IMR-90 (cell line): ENCODE results near the gene COL5A1. TPM values are rescaled to one million over a fixed set of nuclear protein-coding genes. Genes with fewer than 3 reads are reported as not detected.

ENCODE experiments used
- ATAC-seq: fragments of 200-7000 bp; cut with Tn5 transposase; 2 replicates; pipeline ENCODE4 v1.9.1; 2020; ENCODE audit warnings: low read depth, mild to moderate bottlenecking, moderate library complexity
- BruUV-seq: library from RNA; stranded (reverse); fragments of 400-500 nt; replicated peaks from 2 replicates; lab custom pipeline; 2021; lab: Mats Ljungman, UMichigan
- CTCF ChIA-PET: fragments of 300-600 bp; formaldehyde crosslinking; extraction: SDS; loops from one replicate; lab custom pipeline; 2021; ENCODE audit warnings: antibody characterized with exemption; lab: Yijun Ruan, JAX
- POLR2A ChIA-PET: fragments of 300-600 bp; sonication (Branson Sonifier 250); formaldehyde crosslinking; loops from one replicate; lab custom pipeline; 2022; ENCODE audit warnings: antibody characterized with exemption; ENCODE audit not compliant: unreplicated experiment; lab: Charles Lee
- DNase-seq: peaks from one replicate; pipeline ENCODE4 v3.0.0; 2013
- H2AFZ ChIP-seq: replicated peaks from 2 replicates; pipeline ENCODE3; 2013; ENCODE audit warnings: low read length, mild to moderate bottlenecking; ENCODE audit not compliant: poor library complexity
- H2AK5ac ChIP-seq: 2 replicates; pipeline ENCODE4 v1.6.1; 2013; ENCODE audit warnings: low read depth, low read length, inconsistent platforms
- H2AK9ac ChIP-seq: replicated peaks from 2 replicates; pipeline ENCODE3; 2013; ENCODE audit warnings: mild to moderate bottlenecking, low read depth, low read length, moderate library complexity; ENCODE audit not compliant: poor library complexity
- H2BK120ac ChIP-seq: 2 replicates; pipeline ENCODE4 v1.6.1; 2013; ENCODE audit warnings: low read depth, low read length, inconsistent platforms
- H2BK15ac ChIP-seq: 3 replicates; pipeline ENCODE4 v1.6.1; 2013; ENCODE audit warnings: low read depth, low read length, inconsistent platforms
- H2BK20ac ChIP-seq: 2 replicates; pipeline ENCODE4 v1.6.1; 2013; ENCODE audit warnings: low read depth, mild to moderate bottlenecking, inconsistent platforms, low read length, moderate library complexity
- H2BK5ac ChIP-seq: 2 replicates; pipeline ENCODE4 v1.6.1; 2013; ENCODE audit warnings: mild to moderate bottlenecking, low read depth, low read length, inconsistent platforms; ENCODE audit not compliant: poor library complexity, severe bottlenecking
- H3K14ac ChIP-seq: replicated peaks from 2 replicates; pipeline ENCODE4 v1.6.1; 2013; ENCODE audit warnings: low read depth, low read length, inconsistent platforms
- H3K18ac ChIP-seq: 2 replicates; pipeline ENCODE4 v1.6.1; 2013; ENCODE audit warnings: low read depth, low read length, control low read depth
- H3K23ac ChIP-seq: 2 replicates; pipeline ENCODE4 v1.6.1; 2013; ENCODE audit warnings: low read depth, low read length, inconsistent platforms
- H3K27ac ChIP-seq: 2 replicates; pipeline ENCODE4 v1.5.1; 2013; ENCODE audit warnings: mild to moderate bottlenecking, control low read depth, low read length; ENCODE audit not compliant: insufficient read depth
- H3K27me3 ChIP-seq: 2 replicates; pipeline ENCODE4 v1.6.1; 2013; ENCODE audit warnings: low read length; ENCODE audit not compliant: control insufficient read depth, insufficient read depth
- H3K36me3 ChIP-seq: 2 replicates; pipeline ENCODE4 v1.6.1; 2013; ENCODE audit warnings: low read length, mixed read lengths; ENCODE audit not compliant: control insufficient read depth, insufficient read depth
- H3K4ac ChIP-seq: 2 replicates; pipeline ENCODE4 v1.6.1; 2013; ENCODE audit warnings: low read depth, low read length, inconsistent platforms
- H3K4me1 ChIP-seq: 2 replicates; pipeline ENCODE4 v1.6.1; 2013; ENCODE audit warnings: low read length, mixed read lengths; ENCODE audit not compliant: control insufficient read depth, insufficient read depth
- H3K4me2 ChIP-seq: 2 replicates; pipeline ENCODE4 v1.6.1; 2013; ENCODE audit warnings: low read depth, mild to moderate bottlenecking, control low read depth, low read length, moderate library complexity
- H3K4me3 ChIP-seq: 2 replicates; pipeline ENCODE4 v1.5.1; 2013; ENCODE audit warnings: low read depth, mild to moderate bottlenecking, control low read depth, low read length, moderate library complexity; ENCODE audit not compliant: insufficient read depth
- H3K56ac ChIP-seq: 2 replicates; pipeline ENCODE4 v1.6.1; 2013; ENCODE audit warnings: low read length, inconsistent platforms; ENCODE audit not compliant: insufficient read depth; ENCODE audit errors: extremely low read depth
- H3K79me1 ChIP-seq, 2 experiments: 2 replicates each; pipeline ENCODE4 v1.6.1; 2013; ENCODE audit warnings: low read length in 2 of 2, inconsistent platforms in 1 of 2, low read depth in 1 of 2
- H3K9ac ChIP-seq: 2 replicates; pipeline ENCODE4 v1.6.1; 2013; ENCODE audit warnings: low read depth, low read length, control low read depth
- H3K9me1 ChIP-seq: 2 replicates; pipeline ENCODE4 v1.6.1; 2013; ENCODE audit warnings: low read length, inconsistent platforms; ENCODE audit not compliant: insufficient read depth
- H3K9me3 ChIP-seq: 2 replicates; pipeline ENCODE4 v1.6.1; 2013; ENCODE audit warnings: low read length; ENCODE audit not compliant: control insufficient read depth, insufficient read depth
- H4K20me1 ChIP-seq: 2 replicates; pipeline ENCODE4 v1.6.1; 2013; ENCODE audit warnings: low read length, inconsistent platforms; ENCODE audit not compliant: insufficient read depth
- H4K5ac ChIP-seq: 2 replicates; pipeline ENCODE4 v1.6.1; 2013; ENCODE audit warnings: mild to moderate bottlenecking, low read depth, low read length, control low read depth
- H4K8ac ChIP-seq, 2 experiments: 2 replicates each; pipeline ENCODE4 v1.6.1; 2013; ENCODE audit warnings: low read depth in 2 of 2, low read length in 2 of 2, control low read depth in 1 of 2, inconsistent platforms in 1 of 2
- H4K91ac ChIP-seq: 2 replicates; pipeline ENCODE4 v1.6.1; 2013; ENCODE audit warnings: low read depth, low read length, inconsistent platforms; ENCODE audit not compliant: insufficient read depth
- CTCF ChIP-seq: conservative IDR thresholded peaks from 2 replicates; pipeline ENCODE4 v1.5.1; 2012; ENCODE audit warnings: mild to moderate bottlenecking, low read depth, low read length, improper control_type of control experiment
- MAFK ChIP-seq: IDR thresholded peaks from 2 replicates; pipeline ENCODE4 v1.6.1; 2012; ENCODE audit warnings: low read depth, low read length, improper control_type of control experiment
- WGBS, 2 experiments: methylation state at CpG; one replicate each; pipeline versions ENCODE4 v1.1.5 to v1.1.7; 2013; ENCODE audit warnings: missing lambda C conversion rate in 2 of 2; ENCODE audit not compliant: insufficient read length in 1 of 2; ENCODE audit errors: extremely low coverage in 2 of 2; 5-methylcytosine and 5-hydroxymethylcytosine counted together
- dilution Hi-C: fragments of 300-500 bp; cut with HindIII; formaldehyde crosslinking; loops from one replicate; pipeline ENCODE4 v1.14.3; 2018; ENCODE audit warnings: low sequenced_read_pairs; ENCODE audit not compliant: unreplicated experiment
- in situ Hi-C: fragments of 300-500 bp; cut with MboI; formaldehyde crosslinking; loops from 3 replicates; pipeline ENCODE4 v1.14.3; 2019; ENCODE audit warnings: low sequenced_read_pairs, inconsistent platforms, mixed read lengths
- intact Hi-C: fragments of 100-400 bp; cut with micrococcal nuclease; formaldehyde crosslinking; loops from 2 replicates; pipeline ENCODE4 v1.10.0; 2022
- polyA plus RNA-seq, 3 experiments: library from polyadenylated mRNA; depleted of rRNA; stranded (reverse); fragments of >200 nt; gene quantifications; 2 replicates each; pipeline ENCODE4 v1.2.3, GENCODE V29; 2012; ENCODE audit warnings: low replicate concordance in 1 of 3
- total RNA-seq: library from RNA; depleted of rRNA; stranded (reverse); fragments of >200 nt; gene quantifications from 2 replicates; pipeline ENCODE4 v1.2.3, GENCODE V29; 2012

The COL5A1 gene
- total and polyA plus RNA-seq, 2 of the 4 experiments (the other 2 are of a cell fraction) = 19.2 to 173 TPM

- Histone ChIP-seq H3K4me2 (no peak overlapping the region), H3K4me3 (no peak overlapping the region), H4K5ac (no peak overlapping the region), H3K36me3 (peaks cover 40% of the 10 kb centered on the region), H3K9me1 (peaks cover 67% of the 10 kb centered on the region), H3K9me3 (no peaks in the 10 kb centered on the region), H3K56ac (no peak overlapping the region), H3K9ac (no peak overlapping the region), H3K4me1 (peaks cover 44% of the 10 kb centered on the region), H4K91ac (no peak overlapping the region), H3K27me3 (no peaks in the 10 kb centered on the region), H3K18ac (no peak overlapping the region), H3K79me1 (peaks cover 58 to 91% of the 10 kb centered on the region in 2 experiments), H2BK20ac (no peak overlapping the region), H2BK120ac (no peak overlapping the region), H3K27ac (0 out of 2 replicates have a peak overlapping the region, but pooled peaks have one; percentile 30), H4K20me1 (peaks cover 97% of the 10 kb centered on the region), H2BK15ac (no peak overlapping the region), H3K4ac (no peak overlapping the region), H2BK5ac (no peak overlapping the region), H3K23ac (peak overlapping the region; percentile 26; the same call in 1 of the 2 replicates), H2AFZ (no peak overlapping the region), H2AK5ac (no peak overlapping the region; the same call in 1 of the 2 replicates), H3K14ac (no peak overlapping the region), H2AK9ac (no peak overlapping the region), H4K8ac (no peak overlapping the region)
- in situ Hi-C loops (loop anchor here (10.0 kb wide), 1 partner anchor 499 kb away; the partner anchor contains the start of gene RNU6ATAC), dilution Hi-C loops (no loop called here), intact Hi-C loops (loop anchor here (5.0 kb wide), 1 partner anchor 217 kb away; no protein-coding TSS in a partner anchor)
- CTCF ChIA-PET = interaction anchor here (1.4 kb wide), 1 partner anchor 204 kb away, joined by 3 read pairs; no protein-coding TSS in a partner anchor
- TF ChIP-seq MAFK (no peak), CTCF (0 out of 2 replicates have a peak, but pooled peaks have one; percentile 22)
- WGBS, 2 experiments = 100% methylated on average over 3 of the region's 9 CpGs; no CpG with 5 or more reads in 1 of the 2 experiments
- POLR2A ChIA-PET = no interaction called here
- no TSS peak for BruUV-seq
- DNase-seq (no peak), ATAC-seq (no peak)
These were observed 22.3 kb downstream of the COL5A1 start for GRCh38 chr9:134663753-134664415.
